Uterus (tissue), 2 donors: ENCODE data around the gene AK9.

ENCODE experiments used
- POLR2A ChIP-seq, 2 donors: fragments of 450-650 bp; IDR thresholded peaks; one replicate each; pipeline ENCODE4 v1.6.1; 2016; ENCODE audit warnings: antibody characterized with exemption in 2 of 2, mild to moderate bottlenecking in 1 of 2, moderate library complexity in 1 of 2
- TF ChIP-seq, protein P1 (sequence below), 4 experiments: fragments of 200-600 bp in 2 of 4; fragments of 450-650 bp in 2 of 4; sonication (generic) in 2 of 4; IDR thresholded peaks; one replicate each; pipeline ENCODE4 v1.5.1; 2016 to 2019; ENCODE audit warnings: antibody characterized with exemption in 4 of 4, mild to moderate bottlenecking in 2 of 4, moderate library complexity in 1 of 4

DNA sequence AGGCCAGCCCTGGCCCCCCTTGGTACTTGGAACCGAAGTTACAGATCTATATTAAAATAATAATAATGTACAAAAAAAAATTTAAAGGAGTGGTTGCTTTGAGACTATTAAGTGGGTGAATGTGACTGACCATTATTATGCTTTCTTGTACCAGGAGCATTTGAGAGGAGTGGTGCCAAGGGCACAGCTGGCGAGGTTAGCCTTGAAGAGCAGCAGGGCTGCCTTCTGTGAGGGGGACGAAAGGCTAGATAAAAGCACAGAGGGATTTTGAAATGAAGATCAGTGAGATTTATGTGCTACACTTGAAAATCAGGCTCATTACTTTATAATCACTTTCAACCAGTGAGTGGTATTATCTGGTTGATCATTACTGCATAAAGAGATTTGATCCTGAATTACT lies 48.7 kb upstream of the AK9 start:
- TF ChIP-seq, protein P1, sequence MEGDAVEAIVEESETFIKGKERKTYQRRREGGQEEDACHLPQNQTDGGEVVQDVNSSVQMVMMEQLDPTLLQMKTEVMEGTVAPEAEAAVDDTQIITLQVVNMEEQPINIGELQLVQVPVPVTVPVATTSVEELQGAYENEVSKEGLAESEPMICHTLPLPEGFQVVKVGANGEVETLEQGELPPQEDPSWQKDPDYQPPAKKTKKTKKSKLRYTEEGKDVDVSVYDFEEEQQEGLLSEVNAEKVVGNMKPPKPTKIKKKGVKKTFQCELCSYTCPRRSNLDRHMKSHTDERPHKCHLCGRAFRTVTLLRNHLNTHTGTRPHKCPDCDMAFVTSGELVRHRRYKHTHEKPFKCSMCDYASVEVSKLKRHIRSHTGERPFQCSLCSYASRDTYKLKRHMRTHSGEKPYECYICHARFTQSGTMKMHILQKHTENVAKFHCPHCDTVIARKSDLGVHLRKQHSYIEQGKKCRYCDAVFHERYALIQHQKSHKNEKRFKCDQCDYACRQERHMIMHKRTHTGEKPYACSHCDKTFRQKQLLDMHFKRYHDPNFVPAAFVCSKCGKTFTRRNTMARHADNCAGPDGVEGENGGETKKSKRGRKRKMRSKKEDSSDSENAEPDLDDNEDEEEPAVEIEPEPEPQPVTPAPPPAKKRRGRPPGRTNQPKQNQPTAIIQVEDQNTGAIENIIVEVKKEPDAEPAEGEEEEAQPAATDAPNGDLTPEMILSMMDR (IDR thresholded peaks at IDR 0.05): no peak
- no peak for TF ChIP-seq POLR2A (IDR thresholded peaks at IDR 0.05)
